ENCODE results near the gene DTL.

The DTL gene

GRCh38 chr1:212034516-212035122, 929 bp upstream of the DTL start:
- in situ Hi-C loops (cut with HindIII; ENCODE audit: low sequenced_read_pairs): no loop called here

- in situ Hi-C loops (cut with HindIII; ENCODE audit: low sequenced_read_pairs): no loop called here
Measured at GRCh38 chr1:212035835-212036605, 472 bp downstream of the DTL start.

DNA sequence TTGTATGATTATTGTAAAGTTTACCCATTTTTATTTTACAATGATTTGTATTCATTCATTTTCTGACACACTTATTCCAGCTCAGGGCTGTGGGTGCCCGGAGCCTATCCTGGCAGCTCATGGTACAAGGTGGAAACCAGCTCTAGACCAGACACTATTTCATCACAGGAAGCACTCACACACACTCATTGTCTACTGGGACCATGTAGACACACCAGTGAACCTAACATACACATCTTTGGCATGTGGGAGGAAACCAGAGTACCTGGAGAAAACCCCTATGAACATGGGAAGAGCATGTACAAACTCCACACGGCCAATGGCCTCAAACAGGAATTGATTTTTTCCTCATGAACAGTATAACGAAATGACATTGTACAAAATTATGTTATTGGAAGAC, 2.4 kb downstream of the DTL start:
- in situ Hi-C loops (cut with HindIII; ENCODE audit: low sequenced_read_pairs): no loop called here

DNA sequence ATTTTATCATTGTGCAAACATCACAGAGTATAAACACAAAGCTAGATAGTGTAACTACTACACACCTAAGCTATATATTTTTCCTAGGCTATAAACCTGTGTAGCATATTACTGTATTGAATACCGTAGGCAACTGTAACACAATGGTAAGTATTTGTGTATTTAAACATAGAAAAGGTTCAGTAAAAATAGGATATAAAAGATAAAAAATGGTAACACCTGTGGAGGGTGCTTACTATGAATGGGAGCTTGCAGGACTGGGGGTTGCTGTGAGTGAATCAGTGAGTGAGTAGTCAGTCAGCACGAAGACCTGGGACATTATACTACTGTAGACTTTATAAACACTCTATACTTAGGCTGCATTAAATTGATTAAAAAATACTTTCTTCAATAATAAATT, 4.1 kb downstream of the DTL start:
- in situ Hi-C loops (cut with HindIII; ENCODE audit: low sequenced_read_pairs): no loop called here

GRCh38 chr1:212040629-212041412, 5.3 kb downstream of the DTL start:
- in situ Hi-C loops (cut with HindIII; ENCODE audit: low sequenced_read_pairs): no loop called here

- in situ Hi-C loops (cut with HindIII; ENCODE audit: low sequenced_read_pairs): no loop called here
Measured at GRCh38 chr1:212042436-212042835, 6.9 kb downstream of the DTL start.

- in situ Hi-C loops (cut with HindIII; ENCODE audit: low sequenced_read_pairs): no loop called here
Measured at GRCh38 chr1:212044851-212045250, 9.3 kb downstream of the DTL start.

- in situ Hi-C loops (cut with HindIII; ENCODE audit: low sequenced_read_pairs): no loop called here
Measured at GRCh38 chr1:212045981-212046380, 10.4 kb downstream of the DTL start.

DNA sequence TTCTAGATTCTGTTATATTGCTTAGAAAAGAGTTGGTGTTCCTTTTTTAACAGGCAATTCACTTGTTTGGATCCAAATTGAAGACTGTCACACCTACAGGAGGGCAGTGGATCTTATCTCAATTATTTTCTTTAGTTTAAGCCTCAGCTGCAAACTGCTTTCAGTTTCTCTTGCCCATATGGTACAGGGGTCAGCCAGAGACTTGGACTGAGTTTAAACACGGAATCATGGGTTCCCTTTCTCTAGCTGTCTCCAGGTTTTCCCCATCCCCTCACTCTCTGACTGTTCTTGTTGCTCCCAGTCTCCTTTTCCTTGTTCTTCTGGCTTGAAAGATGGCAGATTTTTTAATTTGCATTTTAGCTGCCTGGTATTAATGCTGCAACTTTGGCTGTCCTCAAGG, 18.4 kb downstream of the DTL start:
- in situ Hi-C loops (cut with HindIII; ENCODE audit: low sequenced_read_pairs): no loop called here

- in situ Hi-C loops (cut with HindIII; ENCODE audit: low sequenced_read_pairs): no loop called here
Measured at GRCh38 chr1:212055333-212055732, 19.8 kb downstream of the DTL start.

DNA sequence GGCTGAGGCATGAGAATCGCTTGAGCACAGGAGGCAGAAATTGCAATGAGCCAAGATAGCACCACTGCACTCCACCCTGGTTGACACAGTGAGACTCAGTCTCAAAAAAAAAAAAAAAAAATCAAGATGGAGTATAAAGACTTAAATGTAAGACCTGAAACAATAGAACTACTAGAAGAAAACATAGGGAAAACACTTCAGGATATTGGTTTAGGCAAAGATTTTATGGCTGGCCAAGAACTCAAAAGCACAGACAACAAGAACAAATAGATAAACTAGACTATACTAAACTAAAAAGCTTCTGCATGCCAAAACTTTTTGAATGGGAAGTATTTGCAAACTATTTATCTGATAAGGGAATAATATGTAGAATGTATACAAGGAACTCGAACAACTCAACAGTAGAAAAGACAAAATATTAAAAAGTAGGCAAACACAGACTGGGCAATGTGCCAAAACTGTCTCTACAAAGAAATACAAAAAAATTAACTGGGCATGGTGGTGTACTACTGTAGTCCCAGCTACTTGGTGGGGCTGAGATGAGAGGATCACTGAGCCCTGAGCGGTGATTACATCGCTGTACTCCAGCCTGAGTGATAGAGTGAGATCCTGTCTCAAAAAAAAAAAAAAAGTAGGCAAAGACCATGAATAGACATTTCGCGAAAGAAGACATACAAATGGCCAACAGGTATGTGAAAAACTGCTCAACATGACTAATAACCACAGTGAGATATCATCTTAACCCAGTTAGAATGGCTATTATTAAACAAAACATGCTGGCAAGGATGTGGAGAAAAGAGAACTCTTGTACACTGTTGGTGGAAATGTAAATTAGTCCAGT, 25.3 kb downstream of the DTL start:
- in situ Hi-C loops (cut with HindIII; ENCODE audit: low sequenced_read_pairs): no loop called here

DNA sequence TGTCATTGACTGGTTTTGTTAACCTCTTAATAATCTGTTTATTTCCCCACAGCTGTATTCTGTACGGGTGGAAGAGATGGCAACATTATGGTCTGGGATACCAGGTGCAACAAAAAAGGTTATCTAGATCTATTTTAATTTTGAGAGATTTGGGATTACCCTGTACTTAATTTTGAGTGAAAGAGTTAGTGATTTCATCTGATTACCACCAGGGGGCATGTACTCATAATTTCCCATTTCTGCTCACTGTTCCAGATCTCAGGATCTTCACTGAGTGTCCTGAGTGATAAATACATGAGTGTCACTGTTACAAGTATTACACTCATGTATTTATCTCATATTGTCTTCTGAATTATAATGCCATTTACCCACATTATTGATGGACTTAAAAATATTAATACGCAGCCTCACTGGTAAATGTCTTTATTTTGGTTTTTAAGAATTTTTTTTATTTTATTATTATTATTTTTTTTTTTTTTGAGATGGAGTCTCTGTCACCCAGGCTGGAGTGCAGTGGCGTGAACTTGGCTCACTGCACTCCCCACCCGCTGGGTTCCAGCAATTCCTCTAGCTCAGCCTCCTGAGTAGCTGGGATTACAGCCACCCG, 27.4 kb downstream of the DTL start:
- in situ Hi-C loops (cut with HindIII; ENCODE audit: low sequenced_read_pairs): no loop called here

DNA sequence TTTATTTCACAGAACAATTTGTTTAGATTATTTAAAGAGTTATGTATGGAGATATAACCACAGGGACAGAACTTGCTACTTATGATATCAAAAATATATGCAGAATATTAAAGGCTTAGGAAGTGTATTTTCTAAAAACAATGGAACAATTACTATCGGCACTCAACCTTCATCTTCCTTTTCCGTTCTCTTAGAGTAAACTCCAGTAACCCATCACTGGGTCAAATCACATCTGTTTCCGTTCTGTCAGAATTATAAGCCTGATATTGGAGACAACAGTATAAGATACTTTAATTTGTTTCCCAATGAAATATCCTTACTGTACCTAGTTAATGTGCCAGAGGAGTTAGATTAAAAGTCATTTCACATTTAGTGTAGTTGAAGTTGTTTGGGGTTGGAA, 32.2 kb downstream of the DTL start:
- in situ Hi-C loops (cut with HindIII; ENCODE audit: low sequenced_read_pairs): no loop called here

GRCh38 chr1:212070720-212071302, 35.3 kb downstream of the DTL start:
- in situ Hi-C loops (cut with HindIII; ENCODE audit: low sequenced_read_pairs): no loop called here

- in situ Hi-C loops (cut with HindIII; ENCODE audit: low sequenced_read_pairs): no loop called here
Measured at GRCh38 chr1:212072047-212072446, 36.5 kb downstream of the DTL start.

DNA sequence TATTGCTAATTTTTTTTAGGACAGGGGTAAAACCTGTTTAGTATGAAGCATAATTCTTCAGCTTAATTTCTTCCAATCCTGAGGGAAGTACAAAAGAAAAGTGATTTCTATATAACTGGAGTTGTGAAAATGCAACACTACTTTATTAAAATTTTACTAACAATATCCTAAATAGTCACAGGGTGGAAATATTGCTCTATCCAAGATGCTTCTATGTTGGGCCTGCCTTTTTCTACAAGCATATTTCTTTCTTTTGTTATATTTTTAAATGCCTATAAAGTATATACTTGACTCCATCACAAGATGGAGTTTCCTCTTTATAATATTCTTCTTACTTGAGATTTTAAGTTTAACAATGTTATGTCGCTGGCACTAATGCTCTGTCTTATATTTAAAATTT, 37.9 kb downstream of the DTL start:
- in situ Hi-C loops (cut with HindIII; ENCODE audit: low sequenced_read_pairs): no loop called here

GRCh38 chr1:212074313-212074712, 38.8 kb downstream of the DTL start:
- in situ Hi-C loops (cut with HindIII; ENCODE audit: low sequenced_read_pairs): no loop called here

GRCh38 chr1:212074856-212075255, 39.3 kb downstream of the DTL start:
- in situ Hi-C loops (cut with HindIII; ENCODE audit: low sequenced_read_pairs): loop anchor here (5.0 to 25.0 kb wide), 2 partner anchors 287 to 387 kb away; no protein-coding TSS in a partner anchor

GRCh38 chr1:212077028-212077427, 41.5 kb downstream of the DTL start:
- in situ Hi-C loops (cut with HindIII; ENCODE audit: low sequenced_read_pairs): loop anchor here (5.0 to 25.0 kb wide), 2 partner anchors 285 to 385 kb away; no protein-coding TSS in a partner anchor

GRCh38 chr1:212078826-212079225, 43.3 kb downstream of the DTL start:
- in situ Hi-C loops (cut with HindIII; ENCODE audit: low sequenced_read_pairs): loop anchor here (5.0 to 25.0 kb wide), 2 partner anchors 283 to 383 kb away; no protein-coding TSS in a partner anchor

All from endothelial cell of hepatic sinusoid (primary cell).